ENCODE data around the gene PUSL1.

DNA sequence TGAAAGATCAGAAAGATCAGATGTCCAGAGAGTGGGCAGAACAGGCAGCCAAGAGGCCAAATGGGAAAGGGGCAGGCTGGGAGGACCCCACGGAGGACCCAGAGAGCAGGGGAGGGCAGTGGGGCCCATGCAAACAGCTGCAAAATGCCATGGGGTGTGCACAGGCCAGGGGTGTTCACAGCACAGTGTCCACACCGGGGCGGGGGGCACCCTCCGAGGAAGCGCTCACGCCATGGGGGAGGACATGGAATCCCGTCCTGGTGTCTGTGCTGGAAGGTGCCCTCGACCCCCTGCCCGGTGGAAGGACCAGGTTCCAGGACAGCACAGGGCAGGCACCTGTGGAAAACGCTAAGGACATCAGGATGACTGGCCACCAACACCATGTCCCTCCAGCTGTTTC lies 14.6 kb downstream of the PUSL1 start:
- TF ChIP-seq, protein P1, sequence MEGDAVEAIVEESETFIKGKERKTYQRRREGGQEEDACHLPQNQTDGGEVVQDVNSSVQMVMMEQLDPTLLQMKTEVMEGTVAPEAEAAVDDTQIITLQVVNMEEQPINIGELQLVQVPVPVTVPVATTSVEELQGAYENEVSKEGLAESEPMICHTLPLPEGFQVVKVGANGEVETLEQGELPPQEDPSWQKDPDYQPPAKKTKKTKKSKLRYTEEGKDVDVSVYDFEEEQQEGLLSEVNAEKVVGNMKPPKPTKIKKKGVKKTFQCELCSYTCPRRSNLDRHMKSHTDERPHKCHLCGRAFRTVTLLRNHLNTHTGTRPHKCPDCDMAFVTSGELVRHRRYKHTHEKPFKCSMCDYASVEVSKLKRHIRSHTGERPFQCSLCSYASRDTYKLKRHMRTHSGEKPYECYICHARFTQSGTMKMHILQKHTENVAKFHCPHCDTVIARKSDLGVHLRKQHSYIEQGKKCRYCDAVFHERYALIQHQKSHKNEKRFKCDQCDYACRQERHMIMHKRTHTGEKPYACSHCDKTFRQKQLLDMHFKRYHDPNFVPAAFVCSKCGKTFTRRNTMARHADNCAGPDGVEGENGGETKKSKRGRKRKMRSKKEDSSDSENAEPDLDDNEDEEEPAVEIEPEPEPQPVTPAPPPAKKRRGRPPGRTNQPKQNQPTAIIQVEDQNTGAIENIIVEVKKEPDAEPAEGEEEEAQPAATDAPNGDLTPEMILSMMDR (IDR thresholded peaks at IDR 0.05; ENCODE audit: low read depth, low read length, poor library complexity, severe bottlenecking): no peak
- TF ChIP-seq EZH2phosphoT487 (IDR thresholded peaks at IDR 0.05; ENCODE audit: borderline replicate concordance, low read length): no peak

Measured in DOHH2 (cell line).